ENCODE results near the gene NCOA3.
"Not testable (repeated sequence)": the region's sequence is repeated elsewhere in the genome, so short reads cannot be mapped to it uniquely, and the experiment has no call there.

DNA sequence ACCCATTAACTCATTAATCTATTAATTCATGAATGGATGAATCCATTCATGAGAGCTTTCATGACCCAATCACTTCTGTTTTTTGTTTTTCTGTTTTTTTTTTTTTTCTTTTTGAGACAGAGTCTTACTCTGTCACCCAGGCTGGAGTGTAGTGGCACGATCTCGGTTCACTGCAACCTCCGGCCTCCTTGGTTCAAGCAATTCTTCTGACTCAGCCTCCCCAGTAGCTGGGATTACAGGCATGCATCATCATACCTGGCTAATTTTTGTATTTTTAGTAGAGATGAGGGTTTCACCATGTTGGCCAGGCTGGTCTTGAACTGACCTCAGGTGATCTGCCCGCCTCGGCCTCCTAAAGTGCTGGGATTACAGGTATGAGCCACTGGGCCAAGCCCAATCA lies 39.8 kb upstream of the NCOA3 start:
- not testable (repeated sequence) for TF ChIP-seq CHD2 (IDR thresholded peaks at IDR 0.05; ENCODE audit: low read length); YY1 (IDR thresholded peaks at IDR 0.05; ENCODE audit: low read depth, low read length); SRF (IDR thresholded peaks at IDR 0.05; ENCODE audit: low read depth, low read length); POLR2AphosphoS5 (IDR thresholded peaks at IDR 0.05; ENCODE audit: low read depth, low read length)
- TF ChIP-seq, protein P1, sequence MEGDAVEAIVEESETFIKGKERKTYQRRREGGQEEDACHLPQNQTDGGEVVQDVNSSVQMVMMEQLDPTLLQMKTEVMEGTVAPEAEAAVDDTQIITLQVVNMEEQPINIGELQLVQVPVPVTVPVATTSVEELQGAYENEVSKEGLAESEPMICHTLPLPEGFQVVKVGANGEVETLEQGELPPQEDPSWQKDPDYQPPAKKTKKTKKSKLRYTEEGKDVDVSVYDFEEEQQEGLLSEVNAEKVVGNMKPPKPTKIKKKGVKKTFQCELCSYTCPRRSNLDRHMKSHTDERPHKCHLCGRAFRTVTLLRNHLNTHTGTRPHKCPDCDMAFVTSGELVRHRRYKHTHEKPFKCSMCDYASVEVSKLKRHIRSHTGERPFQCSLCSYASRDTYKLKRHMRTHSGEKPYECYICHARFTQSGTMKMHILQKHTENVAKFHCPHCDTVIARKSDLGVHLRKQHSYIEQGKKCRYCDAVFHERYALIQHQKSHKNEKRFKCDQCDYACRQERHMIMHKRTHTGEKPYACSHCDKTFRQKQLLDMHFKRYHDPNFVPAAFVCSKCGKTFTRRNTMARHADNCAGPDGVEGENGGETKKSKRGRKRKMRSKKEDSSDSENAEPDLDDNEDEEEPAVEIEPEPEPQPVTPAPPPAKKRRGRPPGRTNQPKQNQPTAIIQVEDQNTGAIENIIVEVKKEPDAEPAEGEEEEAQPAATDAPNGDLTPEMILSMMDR (IDR thresholded peaks at IDR 0.05; ENCODE audit: control extremely low read depth in 1 of 3, insufficient read depth in 1 of 3, low read depth in 1 of 3, low read length in 3 of 3) = not testable (repeated sequence)
